Measurements from ENCODE around the gene NOTCH1.

- no peak for TF ChIP-seq CTCF (IDR thresholded peaks at IDR 0.05; ENCODE audit: low read depth, low read length)
- no peak for TF ChIP-seq EZH2phosphoT487 (IDR thresholded peaks at IDR 0.05; ENCODE audit: low read depth)
Observed at GRCh38 chr9:136572828-136573625, 27.2 kb upstream of the NOTCH1 start.
